Measurements from ENCODE around the gene HLA-E.

- TF ChIP-seq CTCF (IDR thresholded peaks at IDR 0.05), result no peak
- no peak for TF ChIP-seq POLR2A (IDR thresholded peaks at IDR 0.05)
Measured at GRCh38 chr6:30463651-30464618, 25.4 kb upstream of the HLA-E start.
